Muscle of arm (tissue), 12 donors: ENCODE data around the gene SPATC1L. TPM values are rescaled to one million over a fixed set of nuclear protein-coding genes. Genes with fewer than 3 reads are reported as not detected.
"Not testable (repeated sequence)": the region's sequence is repeated elsewhere in the genome, so short reads cannot be mapped to it uniquely, and the experiment has no call there.

Experiments used
- DNase-seq: peaks from one replicate; pipeline ENCODE4 v3.0.0-alpha.2; 2013
- polyA plus RNA-seq, 12 donors: library from polyadenylated mRNA; unstranded; fragments of 120-200 nt; gene quantifications; one replicate each; pipeline ENCODE4 v1.2.1, GENCODE V29; 2013; ENCODE audit not compliant: insufficient read length in 12 of 12

The SPATC1L gene
- polyA plus RNA-seq, 12 donors, result 4.2 to 18.6 (median 9.6) TPM; not detected in 2

DNA sequence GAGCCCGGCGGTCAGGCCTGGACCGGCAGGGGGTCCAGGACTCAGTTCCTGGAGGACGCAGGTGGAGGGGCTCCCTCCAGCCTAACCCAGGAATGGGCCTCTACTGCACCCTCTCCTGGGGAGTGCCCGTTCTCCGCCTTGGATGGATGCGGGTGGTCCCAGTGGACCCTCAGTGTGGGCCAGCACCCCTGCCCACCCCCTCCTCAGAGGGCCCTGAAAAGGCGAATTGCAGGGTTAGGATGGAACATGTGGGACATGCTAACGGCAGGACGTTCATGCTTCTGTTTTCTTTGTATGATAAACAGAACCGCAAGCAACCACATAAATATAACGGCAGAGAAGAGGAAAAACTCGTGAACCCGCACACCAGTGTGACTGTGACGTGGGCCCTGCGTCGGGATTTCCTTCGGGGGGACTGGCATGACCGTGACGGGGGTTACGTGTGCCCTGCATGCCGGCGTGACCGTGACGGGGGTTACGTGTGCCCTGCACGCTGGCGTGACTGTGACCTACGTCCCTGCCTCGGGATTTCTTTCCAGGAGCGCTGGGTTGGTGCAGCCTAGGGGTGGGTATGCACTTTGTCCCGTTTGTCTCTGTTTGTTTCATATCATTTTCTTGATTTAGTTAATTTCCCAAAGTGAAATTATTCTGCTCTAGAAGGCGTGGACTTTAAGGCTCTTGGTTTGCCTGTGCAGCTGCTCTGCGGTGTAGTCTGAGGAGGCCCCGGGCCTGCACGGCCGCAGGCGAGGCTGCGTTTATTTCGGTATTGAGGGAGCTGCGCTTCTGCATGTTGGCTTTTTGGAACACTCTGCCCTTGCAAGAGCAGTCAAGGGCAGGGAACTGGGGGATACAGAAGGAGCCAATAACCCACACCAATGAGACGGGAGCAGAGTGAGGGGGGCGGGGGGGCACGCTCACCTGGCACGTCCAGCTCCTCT is 32.0 kb downstream of the SPATC1L start:
- no peak for DNase-seq

DNA sequence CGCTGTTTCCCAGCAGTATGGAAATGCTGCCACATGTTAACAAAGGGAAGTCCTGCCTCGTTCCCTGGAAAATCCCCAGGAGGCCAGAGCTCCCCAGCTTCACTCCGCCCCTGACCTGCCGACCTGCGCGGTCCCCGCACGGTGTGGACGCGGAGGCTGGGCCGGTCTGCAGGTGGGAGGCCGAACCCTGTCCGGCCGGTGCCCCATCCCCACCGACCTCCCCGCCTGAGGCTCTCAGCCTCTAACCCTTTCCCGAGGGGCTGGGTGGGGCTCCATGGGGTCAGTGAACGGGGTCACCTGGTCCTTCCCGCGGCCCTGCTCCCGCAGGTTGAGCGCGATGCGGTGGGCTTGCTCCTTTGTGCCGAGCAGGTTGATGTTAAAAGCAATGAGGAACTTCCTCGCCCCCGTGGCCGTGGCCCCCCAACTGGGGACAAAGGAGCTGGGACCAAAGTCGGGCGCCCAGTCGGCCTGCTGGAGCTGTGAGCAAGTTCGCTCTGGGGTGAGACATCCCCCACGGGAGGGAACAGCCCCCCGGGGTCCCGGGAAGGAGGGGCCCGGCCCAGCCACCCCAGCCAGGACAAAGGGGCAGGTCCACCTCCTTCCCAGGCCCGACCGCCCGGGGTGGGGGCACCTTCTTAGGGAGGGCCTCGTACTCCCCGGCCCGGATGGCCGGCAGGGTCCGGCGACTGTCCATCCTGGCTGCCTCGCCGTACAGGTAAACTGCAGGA is 32.8 kb downstream of the SPATC1L start:
- DNase-seq, result no peak

DNA sequence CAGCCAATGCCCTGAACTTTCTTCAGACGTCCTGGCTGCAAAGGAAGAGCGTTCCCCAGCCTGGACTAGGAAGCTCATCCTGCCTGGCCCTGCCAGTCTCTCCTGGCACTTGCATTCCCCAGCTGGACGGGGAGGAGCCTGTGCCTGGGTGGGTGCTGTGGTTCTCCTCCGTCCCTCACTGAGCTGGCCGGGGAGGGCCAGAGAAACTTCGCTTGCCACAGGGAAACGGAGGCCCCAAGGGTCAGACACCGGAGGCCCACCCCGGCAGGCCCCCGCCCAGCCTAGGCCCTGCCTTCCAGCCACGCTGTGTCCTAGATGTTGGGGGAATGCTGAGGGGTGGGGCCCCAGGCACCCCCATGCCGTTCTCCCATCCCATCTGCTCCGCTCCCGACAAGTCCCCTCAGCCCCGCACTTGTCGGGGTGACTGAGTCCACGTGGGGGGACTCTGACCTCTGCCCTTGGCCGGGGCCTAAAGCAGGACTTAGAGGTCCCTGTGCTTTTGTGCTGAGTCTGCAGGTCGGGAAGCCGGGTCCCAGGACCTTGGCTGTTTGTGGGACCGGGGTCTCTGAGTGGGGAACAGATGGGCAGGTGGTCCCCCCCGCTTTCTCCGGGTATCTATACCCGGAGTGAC is 33.7 kb downstream of the SPATC1L start:
- DNase-seq, result no peak

DNA sequence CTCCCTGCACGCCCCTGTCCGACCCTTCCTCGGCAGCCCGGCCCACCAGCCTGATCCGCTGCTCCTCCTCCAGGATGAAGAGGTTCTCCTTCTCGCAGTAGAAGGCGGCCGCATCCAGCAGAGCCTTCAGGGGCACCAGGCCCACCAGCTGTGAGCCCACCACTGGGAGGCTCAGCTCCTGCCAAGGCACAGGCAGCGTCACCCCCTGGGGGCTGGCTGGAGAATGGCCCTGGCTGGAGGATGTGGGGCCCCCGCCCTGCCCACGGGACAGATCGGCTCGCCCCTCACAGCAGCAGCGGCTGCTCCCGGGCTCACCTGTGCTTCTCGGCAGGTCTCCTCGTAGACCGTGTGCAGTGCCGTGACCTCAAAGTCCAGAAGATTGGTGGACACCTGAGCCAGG is 34.2 kb downstream of the SPATC1L start:
- DNase-seq, result no peak

DNA sequence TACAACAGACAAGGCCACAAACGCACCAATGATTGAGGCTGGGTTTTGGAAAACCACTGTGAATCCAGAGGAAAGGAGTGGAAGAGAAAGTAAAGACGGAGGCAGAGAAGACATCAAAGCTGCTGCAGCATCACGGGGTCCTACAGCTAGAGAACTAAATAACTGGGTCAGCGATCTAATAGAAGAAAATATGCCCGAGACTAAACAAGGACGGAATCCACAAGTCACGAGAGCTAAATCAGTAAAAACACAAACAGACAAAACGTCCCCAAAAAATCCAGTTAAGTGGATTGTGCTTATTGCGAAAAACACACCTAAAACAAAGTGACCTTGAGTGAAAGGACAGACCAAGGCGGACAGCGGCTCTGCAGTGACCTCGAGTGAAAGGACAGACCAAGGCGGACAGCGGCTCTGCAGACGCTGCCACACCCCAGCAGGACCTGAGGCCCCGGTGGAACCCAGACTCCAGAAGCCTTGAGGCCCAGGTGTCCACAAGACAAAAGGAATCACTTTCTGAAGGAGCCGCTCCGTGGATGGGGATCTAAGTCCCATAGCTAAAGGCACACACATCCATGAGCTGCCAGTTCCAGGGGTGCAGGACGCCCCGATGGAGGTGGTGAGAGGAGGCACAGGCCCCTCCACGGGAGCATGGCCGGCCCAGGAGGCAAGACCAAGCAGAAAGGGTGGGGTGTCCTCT is 34.9 kb downstream of the SPATC1L start:
- no peak for DNase-seq

DNA sequence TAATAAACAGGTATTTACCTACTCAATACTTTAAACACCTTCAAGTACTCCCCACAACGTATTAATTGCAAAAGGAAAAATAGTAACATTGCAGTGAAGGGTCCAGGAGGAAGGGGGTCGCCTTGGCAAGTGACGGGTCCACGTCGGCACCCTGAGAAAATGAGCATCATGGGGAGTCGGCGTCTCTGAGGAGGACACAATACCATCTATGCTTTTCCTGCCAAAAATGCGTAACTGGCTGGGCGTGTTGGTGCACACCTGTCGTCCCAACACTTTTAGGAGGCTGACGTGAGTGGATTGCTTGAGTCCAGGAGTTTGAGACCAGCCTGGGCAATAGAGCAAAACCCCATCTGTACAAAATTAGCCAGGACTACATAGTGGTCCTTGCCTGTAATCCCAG is 36.2 kb downstream of the SPATC1L start:
- no peak for DNase-seq

DNA sequence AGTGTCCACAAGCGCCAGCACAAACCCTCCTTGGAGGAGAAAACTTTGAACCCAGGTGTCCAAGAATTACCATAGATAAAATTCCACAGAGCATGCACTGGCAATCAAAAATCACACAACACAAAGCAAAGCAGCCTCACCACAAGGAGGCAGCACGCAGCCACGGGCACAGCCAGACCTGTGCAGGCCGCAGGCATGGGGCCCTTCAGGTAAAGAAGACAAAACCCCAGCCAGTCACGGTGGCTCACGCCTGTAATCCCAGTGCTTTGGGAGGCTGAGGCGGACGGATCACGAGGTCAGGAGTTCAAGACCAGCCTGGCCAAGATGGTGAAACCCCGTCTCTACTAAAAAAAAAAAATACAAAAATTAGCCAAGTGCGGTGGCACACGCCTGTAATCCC is 36.8 kb downstream of the SPATC1L start:
- not testable (repeated sequence) for DNase-seq

DNA sequence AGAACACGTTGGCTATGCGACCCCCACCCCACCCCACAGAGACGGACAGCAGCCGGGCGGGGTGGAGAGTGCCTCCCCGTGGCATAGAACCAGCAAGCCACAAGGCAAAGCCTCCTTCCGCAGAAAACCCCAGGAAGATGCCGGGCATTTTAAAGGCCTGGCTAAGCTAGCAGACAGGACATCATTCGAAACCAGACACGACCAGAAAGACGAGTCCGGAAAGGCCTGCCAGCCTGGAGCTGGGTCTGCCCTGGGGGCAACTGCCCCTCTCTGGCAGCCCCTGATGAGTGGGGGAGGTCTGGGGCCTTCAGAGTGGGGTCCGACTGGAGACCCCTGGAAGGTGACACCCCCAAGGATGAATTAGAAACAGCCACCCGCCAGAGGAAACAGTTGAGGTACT is 37.4 kb downstream of the SPATC1L start:
- DNase-seq, result no peak

DNA sequence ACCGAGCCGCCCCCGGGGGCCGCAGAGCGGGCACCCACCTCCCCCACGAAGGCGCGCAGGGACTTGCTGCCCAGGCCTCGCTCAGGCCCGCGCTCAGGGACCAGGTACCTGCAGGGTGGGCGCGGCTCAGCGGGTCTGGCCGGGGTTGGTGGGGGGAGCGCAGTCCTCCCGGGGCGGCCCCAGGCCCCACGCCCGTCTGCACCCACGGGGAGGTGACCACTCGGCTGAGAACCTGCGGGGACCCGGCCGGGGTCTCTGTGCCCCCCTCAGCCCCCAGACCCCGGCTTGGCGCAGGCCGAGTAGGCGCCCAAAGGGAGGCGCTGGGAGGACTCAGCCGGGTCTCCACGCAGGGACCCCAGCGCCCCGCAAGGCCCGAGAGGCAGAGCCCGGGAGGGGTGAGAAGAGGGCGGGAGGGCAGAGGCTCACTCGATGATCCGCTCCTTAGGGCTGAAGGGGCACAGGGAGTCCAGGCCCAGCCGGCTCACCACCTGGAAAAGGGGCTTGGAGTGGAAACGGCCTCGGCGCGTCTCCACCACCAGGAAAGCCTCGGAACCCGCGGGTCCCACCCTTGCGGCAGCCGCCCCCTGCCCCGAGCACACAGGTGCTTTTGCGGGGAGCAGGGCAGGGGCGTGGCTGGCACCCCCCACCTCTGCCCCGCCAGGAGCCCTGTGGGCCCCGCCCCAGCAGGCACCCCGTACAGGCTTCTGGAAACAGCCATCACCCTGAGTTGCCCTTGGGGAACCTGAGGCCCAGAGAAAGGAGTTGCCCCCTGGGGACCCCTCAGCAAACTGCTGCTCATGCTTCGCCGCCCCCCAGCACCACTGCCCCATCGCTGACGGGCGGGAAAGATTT is 38.2 kb downstream of the SPATC1L start:
- no peak for DNase-seq

DNA sequence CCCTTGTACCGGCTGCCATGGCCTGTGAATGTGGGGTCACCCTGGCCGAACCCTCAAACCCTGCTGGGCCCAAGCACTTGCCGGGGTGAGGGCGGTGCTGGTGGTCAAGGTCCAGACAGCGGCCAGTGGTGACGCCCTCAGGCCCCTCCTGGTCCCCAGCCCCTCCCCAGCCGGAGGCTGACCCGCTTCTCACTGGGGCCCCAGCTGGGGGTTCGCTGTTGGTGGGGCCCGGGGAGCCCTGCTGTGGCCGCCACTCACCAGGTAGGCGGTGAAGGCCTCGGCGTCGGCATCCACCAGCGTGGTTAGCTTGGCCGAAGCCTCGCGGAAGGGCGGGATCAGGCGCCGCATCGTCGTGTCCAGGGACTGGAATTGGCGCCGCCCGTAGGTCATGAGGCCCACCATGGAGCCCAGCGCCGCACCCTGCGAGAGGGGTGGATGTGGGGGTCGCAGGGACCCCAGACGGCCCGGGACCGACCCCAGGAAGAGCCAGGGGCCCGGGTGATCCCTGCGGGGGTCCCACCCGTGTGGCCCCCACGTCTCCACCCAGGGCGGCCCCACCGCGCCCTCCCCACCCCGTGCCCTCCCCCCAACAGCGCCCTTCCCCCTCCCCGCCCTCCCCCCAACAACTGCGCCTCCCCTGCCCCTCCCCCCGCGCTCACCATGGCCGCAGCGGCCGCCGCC is 39.0 kb downstream of the SPATC1L start:
- no peak for DNase-seq

DNA sequence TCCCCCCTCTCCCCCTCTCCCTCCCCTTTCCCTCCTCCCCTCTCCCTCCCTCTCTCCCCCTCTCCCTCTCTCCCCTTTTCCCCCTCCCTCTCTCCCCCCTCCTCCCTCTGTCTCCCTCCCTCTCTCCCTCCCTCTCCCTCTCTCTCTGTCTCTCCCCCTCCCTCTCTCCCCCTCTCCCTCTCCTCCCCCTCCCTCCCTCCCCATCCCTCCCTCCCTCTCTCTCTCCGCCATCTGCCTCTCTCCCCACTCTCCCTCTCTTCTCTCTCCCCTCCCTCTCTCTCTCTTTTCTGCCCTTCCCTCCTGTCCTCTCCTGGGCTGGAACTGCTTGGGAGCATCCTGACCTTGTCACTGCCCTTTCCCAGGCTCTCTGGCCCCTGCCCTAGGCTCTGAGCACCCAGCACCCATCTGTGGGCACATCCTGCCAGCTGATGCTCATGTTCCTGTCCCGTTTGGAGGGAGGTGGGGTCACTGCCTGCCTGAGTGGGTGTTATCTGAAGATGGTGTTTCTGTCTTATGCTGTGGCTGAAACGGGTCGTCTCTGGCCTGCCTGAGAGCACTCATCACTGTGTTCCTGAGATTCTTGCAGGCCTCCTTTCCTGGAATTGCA is 39.7 kb downstream of the SPATC1L start:
- no peak for DNase-seq

DNA sequence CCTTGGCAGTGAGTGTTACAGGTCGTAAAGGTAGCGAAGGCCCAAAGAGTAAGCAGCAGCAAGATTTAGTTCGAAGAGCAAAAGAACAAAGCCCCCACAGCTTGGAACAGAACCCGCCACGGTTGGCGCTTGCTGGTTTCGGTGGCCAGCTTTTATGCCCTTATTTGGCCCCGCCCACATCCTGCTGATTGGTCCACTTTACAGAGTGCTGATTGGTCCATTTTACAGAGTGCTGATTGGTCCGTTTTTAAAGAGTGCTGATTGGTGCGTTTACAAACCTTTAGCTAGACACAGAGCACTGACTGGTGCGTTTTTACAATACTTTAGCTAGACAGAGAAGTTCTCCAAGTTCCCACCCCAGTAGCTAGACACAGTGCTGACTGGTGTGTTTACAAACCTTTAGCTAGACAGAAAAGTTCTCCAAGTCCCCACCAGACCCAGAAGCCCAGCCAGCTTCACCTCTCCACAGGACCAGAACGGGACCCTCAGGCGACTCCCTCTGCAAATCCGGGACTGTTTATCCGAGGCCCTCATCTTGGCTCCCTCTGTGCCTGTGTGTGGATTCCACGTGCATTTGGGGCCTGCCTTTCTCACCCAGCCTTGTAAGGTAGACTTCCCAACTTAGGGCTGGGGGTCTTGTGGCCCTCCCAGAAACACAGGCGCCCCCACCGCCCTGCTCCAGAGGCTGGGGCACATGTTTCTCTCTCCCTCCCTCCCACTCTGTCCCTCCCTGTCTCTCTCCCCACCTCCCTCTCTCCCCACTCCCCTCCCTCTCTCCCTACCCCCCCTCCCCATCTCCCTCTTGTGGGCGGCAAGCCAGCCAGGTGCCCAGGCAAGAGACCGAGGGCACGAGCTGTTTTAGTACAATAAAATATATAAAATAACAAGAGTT is 41.4 kb downstream of the SPATC1L start:
- DNase-seq, result no peak

DNA sequence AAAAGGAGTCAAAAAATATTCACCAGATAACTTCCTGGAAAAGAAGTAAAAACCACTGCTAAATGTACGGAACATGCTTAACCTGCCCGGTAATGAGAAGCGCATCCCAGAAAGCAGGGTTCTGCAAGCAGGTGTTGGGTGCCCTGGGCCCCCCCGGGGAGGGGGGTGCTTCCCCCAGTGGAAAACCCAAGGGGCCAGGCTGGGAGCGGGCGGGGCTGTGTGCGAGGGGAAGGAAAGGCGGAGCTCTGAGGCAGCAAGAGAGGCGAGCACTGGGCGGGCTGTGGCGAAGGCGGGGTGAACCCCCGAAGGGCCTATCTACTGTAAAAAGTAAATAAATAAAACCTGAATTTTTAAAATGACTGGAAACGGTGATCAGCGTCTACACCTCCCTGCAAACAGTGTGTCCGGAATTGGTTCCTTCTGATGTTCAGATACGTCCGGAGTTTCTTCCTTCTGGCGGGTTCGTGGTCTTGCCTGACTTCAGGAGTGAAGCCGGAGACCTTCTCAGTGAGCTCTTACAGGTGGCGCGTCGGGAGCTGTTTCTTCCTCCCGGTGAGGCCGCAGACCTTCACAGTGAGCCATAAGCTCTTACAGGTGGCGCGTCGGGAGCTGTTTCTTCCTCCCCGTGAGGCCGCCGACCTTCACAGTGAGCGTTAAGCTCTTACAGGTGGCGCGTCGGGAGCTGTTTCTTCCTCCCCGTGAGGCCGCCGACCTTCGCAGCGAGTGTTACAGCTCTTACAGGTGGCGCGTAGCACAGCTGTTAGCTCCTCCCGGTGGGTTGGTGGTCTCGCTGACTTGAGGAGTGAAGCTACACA is 42.3 kb downstream of the SPATC1L start:
- no peak for DNase-seq

DNA sequence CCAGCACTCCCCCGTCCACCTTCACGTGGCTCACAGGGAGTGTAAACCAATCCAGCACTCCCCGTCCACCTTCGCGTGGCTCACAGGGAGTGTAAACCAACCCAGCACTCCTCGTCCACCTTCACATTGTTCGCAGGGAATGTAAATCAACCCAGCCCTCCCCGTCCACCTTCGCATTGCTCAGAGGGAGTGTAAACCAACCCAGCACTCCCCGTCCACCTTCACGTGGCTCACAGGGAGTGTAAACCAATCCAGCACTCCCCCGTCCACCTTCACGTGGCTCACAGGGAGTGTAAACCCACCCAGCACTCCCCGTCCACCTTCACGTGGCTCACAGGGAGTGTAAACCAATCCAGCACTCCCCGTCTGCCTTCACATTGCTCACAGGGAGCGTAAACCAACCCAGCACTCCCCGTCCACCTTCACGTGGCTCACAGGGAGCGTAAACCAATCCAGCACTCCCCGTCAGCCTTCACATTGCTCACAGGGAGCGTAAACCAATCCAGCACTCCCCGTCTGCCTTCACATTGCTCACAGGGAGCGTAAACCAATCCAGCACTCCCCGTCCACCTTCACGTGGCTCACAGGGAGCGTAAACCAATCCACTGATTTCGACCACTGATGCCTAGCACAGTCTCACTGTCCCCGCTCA is 43.8 kb downstream of the SPATC1L start:
- not testable (repeated sequence) for DNase-seq

DNA sequence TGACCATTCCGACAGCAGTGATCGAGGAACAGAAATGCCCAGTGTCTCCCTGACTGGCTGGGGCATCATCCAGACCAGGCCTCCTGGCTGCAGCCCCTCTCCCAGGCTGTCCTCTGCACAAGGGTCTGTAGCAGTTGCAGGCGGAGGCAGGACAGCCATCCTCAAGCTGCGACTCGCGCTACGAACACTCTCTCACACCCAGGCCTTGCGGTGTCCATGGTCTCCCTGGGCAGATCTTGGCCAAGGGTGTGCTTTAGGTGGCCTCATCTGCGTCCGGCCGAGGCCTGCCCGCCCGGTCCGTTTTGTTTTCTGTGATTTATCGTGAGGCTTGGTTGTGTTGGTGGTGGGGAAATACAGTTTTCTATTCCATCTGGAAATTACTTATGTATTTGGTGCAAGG is 44.6 kb downstream of the SPATC1L start:
- no peak for DNase-seq

DNA sequence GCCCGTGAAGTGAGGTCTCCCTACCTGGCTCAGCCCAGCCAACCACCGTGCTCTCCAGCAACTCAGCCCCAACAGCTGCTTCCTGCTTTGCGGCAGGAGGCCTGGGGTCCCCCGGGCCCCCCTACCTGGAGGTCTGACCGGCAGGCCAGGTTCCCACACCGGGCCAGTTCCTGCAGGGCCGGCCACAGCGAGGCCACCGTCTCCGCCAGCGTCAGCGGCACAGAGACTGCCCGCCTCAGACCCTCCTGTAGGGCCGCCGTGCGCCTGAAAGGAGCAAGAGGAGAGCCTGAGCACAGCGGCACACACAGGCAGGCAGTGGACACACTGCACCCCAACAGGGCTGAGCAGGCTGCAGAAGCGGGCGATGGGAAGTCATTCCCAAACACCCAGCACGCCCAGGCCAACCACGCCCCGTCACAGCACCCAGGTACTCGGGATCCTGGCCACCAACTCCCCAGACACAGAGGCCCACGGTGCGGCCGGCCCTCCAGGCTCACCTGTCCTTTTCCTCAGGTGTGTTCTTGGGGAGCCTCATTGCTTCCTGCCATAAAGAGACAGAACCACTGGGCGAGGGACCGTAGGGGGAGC is 45.8 kb downstream of the SPATC1L start:
- no peak for DNase-seq

DNA sequence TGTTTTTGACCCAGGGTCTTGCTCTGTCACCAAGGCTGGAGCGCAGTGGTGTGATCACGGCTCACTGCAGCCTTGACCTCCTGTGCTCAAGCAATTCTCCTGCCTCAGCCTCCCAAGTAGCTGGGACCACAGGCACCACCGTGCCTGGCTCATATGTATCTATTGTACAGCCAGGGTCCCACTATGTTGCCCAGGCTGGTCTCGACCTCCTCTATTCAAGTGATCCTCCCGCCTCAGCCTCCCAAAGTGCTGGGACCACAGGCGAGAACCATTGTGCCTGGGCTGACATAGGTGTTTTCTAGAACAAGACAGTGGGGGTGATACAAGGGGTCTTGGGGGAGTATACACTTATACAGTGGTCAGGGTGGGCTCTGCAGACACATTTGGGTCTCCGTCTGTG is 46.4 kb downstream of the SPATC1L start:
- no peak for DNase-seq
